Activated T-helper 17 cell treated with anti-CD3 and anti-CD28 coated beads, Interleukin-2, amount 50 U/mL, for 72 hours (primary cell): ENCODE data around the gene SDR42E1. TPM values are rescaled to one million over a fixed set of nuclear protein-coding genes. Genes with fewer than 3 reads are reported as not detected.

Experiments
- ATAC-seq: fragments of 150-1000 bp; cut with Tn5 transposase; replicated peaks from 2 replicates; pipeline ENCODE4 v1.10.0; 2021; ENCODE audit warnings: mild to moderate bottlenecking, moderate library complexity
- H3K27ac Mint-ChIP-seq: one replicate; pipeline ENCODE4 v1.8.0; 2022; ENCODE audit warnings: mixed read lengths
- H3K27me3 Mint-ChIP-seq: one replicate; pipeline ENCODE4 v1.8.0; 2022; ENCODE audit warnings: mixed read lengths
- H3K36me3 Mint-ChIP-seq: one replicate; pipeline ENCODE4 v1.8.0; 2022; ENCODE audit warnings: low read depth, mild to moderate bottlenecking, mixed read lengths
- H3K4me1 Mint-ChIP-seq: one replicate; pipeline ENCODE4 v1.8.0; 2022; ENCODE audit warnings: mixed read lengths
- H3K4me3 Mint-ChIP-seq: one replicate; pipeline ENCODE4 v1.8.0; 2022; ENCODE audit warnings: mild to moderate bottlenecking, mixed read lengths
- H3K9me3 Mint-ChIP-seq: one replicate; pipeline ENCODE4 v1.8.0; 2022; ENCODE audit warnings: mixed read lengths
- total RNA-seq, 2 donors: library from RNA; stranded (reverse); gene quantifications; one replicate each; pipeline ENCODE4 v1.2.3, GENCODE V29; 2022

SDR42E1 gene
- total RNA-seq, 2 donors from 2014 or later = 3.7 to 5.1 TPM

DNA sequence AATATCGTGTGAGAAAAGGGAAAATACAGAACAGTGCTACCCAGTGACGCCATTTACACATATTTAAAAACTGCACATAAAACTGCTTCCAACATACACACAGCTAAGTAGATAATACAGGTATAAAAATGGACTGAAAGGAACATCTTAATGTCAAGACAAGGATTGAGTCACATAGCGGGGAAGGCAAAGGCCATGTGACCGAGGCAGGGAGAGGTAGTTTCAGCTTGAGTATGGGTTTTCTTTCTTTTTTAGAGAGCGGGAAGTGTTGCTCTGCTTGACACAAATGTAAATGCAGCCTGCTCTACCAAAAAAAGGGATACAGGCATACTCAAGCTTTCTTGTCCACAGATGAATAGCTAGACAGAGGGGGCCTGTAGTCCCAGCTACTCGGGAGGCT lies 46.5 kb downstream of the SDR42E1 start:
- Mint-ChIP-seq H3K9me3 (peaks cover 6% of the 10 kb centered on the region), H3K4me1 (no peaks in the 10 kb centered on the region), H3K4me3 (no peak overlapping the region), H3K36me3 (no peaks in the 10 kb centered on the region), H3K27ac (no peak overlapping the region), H3K27me3 (peaks cover 19% of the 10 kb centered on the region)
- ATAC-seq = no peak

DNA sequence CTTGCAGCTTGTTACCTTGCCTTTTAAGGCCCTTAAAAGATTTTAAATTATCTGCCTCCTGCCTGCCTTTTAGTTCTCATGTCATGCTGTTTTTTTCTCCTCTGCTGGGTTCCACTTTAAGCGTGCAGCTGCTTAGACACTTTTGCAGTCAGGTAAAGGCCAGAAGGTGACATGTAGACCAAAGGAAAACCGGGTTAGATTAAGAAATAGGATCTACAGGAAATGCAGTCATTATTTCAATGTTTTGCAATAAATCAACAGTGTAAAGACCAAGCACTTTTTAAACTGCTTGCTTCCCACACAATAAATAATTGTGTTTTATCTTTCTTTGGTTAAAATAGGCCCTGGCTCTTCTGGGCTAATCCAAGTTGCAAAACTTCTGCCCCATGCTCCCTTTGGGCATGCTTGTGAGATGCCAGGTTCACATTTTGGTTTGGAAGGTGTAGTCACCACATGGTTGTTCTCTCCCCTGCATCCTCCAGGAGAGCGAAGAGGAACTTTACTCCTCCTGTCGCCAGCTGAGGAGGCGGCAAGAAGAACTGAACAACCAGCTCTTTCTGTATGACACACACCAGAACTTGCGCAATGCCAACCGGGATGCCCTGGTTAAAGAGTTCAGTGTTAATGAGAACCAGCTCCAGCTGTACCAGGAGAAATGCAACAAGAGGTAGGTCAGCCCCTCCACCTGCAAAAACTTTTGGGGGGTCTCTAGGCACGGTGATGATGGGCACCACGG lies 54.9 kb downstream of the SDR42E1 start:
- Mint-ChIP-seq H3K27me3 (no peaks in the 10 kb centered on the region), H3K9me3 (no peaks in the 10 kb centered on the region), H3K4me3 (no peak overlapping the region), H3K27ac (no peak overlapping the region), H3K36me3 (no peaks in the 10 kb centered on the region), H3K4me1 (no peaks in the 10 kb centered on the region)
- ATAC-seq = no peak

DNA sequence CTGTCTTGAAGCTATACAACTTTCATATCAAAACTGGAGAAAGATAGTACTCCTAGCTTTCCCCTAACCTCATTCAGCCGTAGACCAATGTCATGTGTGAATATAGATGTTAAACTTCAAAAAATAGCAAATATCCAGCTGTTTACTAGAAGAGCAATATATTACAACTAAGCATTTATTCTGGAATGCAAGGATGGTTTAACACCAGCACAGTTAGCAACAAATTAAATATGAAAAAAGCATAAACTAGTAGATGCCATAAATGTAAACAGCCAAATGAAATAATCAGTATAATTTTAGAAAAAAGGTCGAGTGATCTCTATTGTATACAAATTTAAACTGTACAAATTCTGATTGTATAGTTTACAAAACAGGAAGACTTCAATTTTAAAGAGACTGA lies 59.7 kb downstream of the SDR42E1 start:
- H3K4me1 Mint-ChIP-seq = no peaks in the 10 kb centered on the region
- no peak overlapping the region for H3K4me3 Mint-ChIP-seq
- H3K27me3 Mint-ChIP-seq = peaks cover 12% of the 10 kb centered on the region
- no peak for ATAC-seq
- H3K9me3 Mint-ChIP-seq = peaks cover 6% of the 10 kb centered on the region
- no peak overlapping the region for H3K27ac Mint-ChIP-seq
- H3K36me3 Mint-ChIP-seq = no peaks in the 10 kb centered on the region

DNA sequence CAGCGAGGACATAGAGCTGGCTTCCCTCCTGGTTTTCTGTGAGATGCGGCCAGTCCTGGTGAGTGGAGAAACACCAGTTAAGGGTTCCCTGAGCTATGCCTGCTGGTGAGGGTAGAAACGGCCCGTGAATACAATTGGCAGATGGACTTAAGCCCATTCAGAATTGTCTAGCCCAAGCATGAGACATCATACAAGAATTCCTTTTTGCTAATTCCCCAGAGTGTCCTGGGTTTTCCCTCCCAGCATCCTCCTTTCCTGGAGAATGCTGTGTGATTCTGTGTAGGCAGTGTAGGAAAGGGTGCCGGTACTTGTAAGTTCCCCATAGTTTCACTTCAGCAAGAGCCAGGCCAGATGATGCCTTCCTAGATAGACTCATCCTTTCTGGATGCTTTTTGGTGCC lies 65.1 kb downstream of the SDR42E1 start:
- Mint-ChIP-seq H3K4me1 (no peaks in the 10 kb centered on the region), H3K36me3 (no peaks in the 10 kb centered on the region), H3K9me3 (peaks cover 6% of the 10 kb centered on the region), H3K27ac (no peak overlapping the region), H3K27me3 (peaks cover 16% of the 10 kb centered on the region), H3K4me3 (no peak overlapping the region)
- ATAC-seq = no peak

DNA sequence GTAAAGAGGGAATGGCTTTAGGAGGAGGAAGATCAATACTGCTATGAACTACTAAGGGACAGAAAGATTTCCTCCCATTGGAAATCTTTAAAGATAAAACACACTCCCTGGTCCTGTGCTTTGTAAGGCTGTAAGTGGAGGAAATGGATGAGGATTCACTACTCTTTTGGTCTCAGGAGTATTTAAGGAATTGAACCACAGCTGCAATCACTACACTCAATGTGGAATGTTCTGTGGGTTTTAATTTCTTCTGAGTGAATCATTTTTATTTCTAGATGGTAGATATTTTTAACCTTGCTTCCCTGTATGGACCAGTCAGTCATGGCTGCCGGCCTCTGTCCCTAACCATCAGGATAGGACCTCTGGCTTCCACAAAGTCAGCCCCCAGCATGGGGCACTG lies 65.6 kb downstream of the SDR42E1 start:
- Mint-ChIP-seq H3K4me1 (no peaks in the 10 kb centered on the region), H3K9me3 (peaks cover 6% of the 10 kb centered on the region), H3K27ac (no peak overlapping the region), H3K36me3 (no peaks in the 10 kb centered on the region), H3K4me3 (no peak overlapping the region), H3K27me3 (peaks cover 16% of the 10 kb centered on the region)
- ATAC-seq = no peak

DNA sequence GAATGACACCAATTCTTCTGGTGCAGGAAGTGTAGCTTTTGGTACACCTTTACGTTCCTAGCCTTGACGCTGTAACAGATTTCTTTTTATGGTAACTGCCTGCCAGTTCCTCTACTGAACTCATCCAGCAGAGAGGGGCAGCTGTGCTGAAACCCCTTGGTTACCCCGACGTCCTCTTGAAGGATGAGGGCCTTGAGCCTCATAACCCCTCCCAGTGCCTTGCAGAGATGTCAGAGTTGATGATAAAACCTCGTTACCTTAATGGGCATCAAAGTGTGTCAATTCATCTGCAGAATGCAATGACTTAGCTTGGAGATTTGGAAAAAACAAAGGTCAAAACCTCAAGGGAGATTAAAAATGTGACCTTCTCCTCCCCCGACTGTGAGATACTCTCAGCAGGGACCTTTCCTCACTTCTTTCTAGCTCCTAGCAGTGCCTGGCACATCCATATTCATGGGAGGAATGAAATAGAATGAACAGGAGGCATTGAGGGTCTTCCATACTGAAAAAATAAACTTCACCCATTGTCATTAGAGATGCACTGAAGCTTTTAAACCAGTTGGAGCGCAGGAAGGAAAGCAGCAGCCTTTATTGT lies 69.2 kb downstream of the SDR42E1 start:
- no peak overlapping the region for H3K27ac Mint-ChIP-seq
- ATAC-seq = no peak
- H3K27me3 Mint-ChIP-seq = peaks cover 4% of the 10 kb centered on the region
- no peaks in the 10 kb centered on the region for H3K36me3 Mint-ChIP-seq
- H3K9me3 Mint-ChIP-seq = no peaks in the 10 kb centered on the region
- H3K4me1 Mint-ChIP-seq = no peaks in the 10 kb centered on the region
- H3K4me3 Mint-ChIP-seq = no peak overlapping the region

DNA sequence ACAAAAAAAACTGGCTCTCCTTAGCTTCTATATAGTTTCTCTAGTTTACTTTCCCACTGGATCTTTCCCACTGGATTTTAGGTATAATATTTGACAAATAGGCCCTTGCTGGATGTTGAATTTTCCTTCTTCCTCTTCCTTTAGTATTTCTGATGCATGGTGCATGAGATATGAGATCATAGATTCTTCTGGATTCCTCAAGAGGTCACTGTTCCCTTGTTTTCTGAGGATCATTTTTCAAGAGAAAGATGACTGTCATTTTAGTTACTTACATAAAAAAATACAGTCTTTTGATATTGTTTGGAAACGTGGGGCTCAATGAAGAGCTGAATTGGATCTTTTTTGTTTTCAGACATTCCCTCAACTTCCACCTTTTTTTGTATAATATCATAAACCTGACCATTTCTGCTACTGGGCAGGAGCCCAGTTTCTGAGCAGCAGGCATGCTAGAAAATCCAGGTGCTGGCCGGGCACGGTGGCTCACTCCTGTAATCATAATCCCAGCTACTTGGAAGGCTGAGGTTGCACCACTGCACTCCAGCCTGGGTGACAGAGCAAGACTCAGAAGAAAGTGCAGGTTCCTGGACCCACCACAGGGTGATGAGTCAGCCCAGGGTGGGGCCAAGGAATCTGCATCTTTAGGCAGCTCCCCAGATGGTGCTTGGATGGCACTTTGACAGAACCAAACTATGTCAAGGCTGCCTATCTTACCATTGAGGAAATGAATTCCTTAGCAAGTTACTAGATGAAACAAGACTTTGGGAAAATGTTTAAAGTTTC lies 70.3 kb downstream of the SDR42E1 start:
- peak; percentile 38 for ATAC-seq
- Mint-ChIP-seq H3K27ac (no peak overlapping the region), H3K4me3 (no peak overlapping the region), H3K36me3 (no peaks in the 10 kb centered on the region), H3K27me3 (peaks cover 4% of the 10 kb centered on the region), H3K9me3 (no peaks in the 10 kb centered on the region), H3K4me1 (no peaks in the 10 kb centered on the region)

DNA sequence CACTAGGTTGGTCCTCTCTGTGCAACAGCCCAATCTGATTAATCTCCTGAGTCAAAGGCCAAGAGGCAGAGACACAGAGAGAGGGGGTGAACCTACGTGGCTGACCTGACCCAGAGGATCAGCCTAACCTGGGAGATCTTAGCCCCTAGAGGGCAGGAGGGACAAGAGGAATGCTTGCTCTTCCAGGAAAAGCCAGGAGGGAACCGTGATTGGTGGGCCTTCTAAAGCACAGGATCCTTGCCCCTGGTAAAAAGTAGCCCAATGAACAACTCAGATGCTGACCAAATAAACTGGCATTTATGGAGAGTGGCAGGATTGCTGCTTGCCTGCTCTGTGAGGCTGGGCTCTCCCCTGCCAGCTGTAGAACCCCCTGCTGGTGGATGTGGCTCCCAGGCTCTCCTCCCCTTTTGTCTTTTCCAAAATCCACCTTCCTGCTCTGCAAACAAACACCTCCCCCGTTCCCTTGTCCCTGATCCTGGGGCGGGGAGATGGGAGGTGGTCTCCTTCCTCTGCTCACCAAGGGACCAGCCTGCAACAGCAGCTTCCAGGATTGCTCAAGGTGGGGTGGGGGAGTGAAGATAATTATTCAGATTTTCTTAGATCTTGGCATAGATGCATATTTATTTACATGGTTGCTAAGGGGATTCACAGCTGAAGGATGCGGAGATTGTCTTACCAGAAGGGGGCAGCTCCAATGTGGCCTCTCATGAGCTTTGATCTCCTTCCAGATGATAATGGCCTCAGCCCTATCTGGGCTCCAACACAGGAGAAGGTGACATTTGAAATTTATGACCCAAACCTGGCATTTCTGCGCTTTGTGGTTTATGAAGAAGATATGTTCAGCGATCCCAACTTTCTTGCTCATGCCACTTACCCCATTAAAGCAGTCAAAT lies 71.9 kb downstream of the SDR42E1 start:
- Mint-ChIP-seq H3K9me3 (no peaks in the 10 kb centered on the region), H3K27ac (no peak overlapping the region), H3K27me3 (no peaks in the 10 kb centered on the region), H3K4me1 (no peaks in the 10 kb centered on the region), H3K36me3 (no peaks in the 10 kb centered on the region), H3K4me3 (no peak overlapping the region)
- no peak for ATAC-seq

Other genes starting within 250 kb of the SDR42E1 start
- 10 to 100 TPM in 1 of 2 donors, 1 to 10 TPM in 1; 6.6 to 11.0 TPM for gene PLCG2, start 232.2 kb downstream of the SDR42E1 start, total RNA-seq
- not detected for gene HSD17B2, start 23.8 kb upstream of the SDR42E1 start, total RNA-seq
- 10 to 100 TPM; 31.9 to 41.0 TPM for gene MPHOSPH6, start 158.8 kb upstream of the SDR42E1 start, total RNA-seq